GM18517 (cell line): ENCODE measurements around the gene GJB2.

ENCODE experiments used
- ATAC-seq: cut with Tn5 transposase; IDR thresholded peaks from one replicate; pipeline ENCODE4 v1.9.1; 2021; ENCODE audit warnings: mild to moderate bottlenecking, moderate library complexity; ENCODE audit not compliant: unreplicated experiment

Gene GJB2

GRCh38 chr13:20192836-20193161 lies at the start of gene GJB2:
Gene GJB2, minus strand, starts transcription at chr13:20192938. Its CDS starts 3,357 bp downstream, at chr13:20189581.
- no peak for ATAC-seq

- ATAC-seq, result no peak
Measured at GRCh38 chr13:20241593-20241992, 48.9 kb upstream of the GJB2 start.

- ATAC-seq, result no peak
Measured at GRCh38 chr13:20239748-20240147, 47.0 kb upstream of the GJB2 start.

- ATAC-seq, result no peak
Measured at GRCh38 chr13:20232556-20233277, 40.0 kb upstream of the GJB2 start.

- no peak for ATAC-seq
Measured at GRCh38 chr13:20231839-20232555, 39.3 kb upstream of the GJB2 start, which contains the start of gene GJB6. Gene GJB6, minus strand, starts transcription at chr13:20232319. Its CDS starts 8,839 bp downstream, at chr13:20223480.

- no peak for ATAC-seq
Measured at GRCh38 chr13:20230913-20231838, 38.4 kb upstream of the GJB2 start.

GRCh38 chr13:20227730-20228129 lies 35.0 kb upstream of the GJB2 start:
- ATAC-seq, result no peak

GRCh38 chr13:20227288-20227687 lies 34.5 kb upstream of the GJB2 start:
- ATAC-seq, result no peak

GRCh38 chr13:20222553-20222952 lies 29.8 kb upstream of the GJB2 start:
- no peak for ATAC-seq

- ATAC-seq, result no peak
Measured at GRCh38 chr13:20221772-20222171, 29.0 kb upstream of the GJB2 start.

GRCh38 chr13:20219577-20219976 lies 26.8 kb upstream of the GJB2 start:
- peak; percentile 100 for ATAC-seq

- ATAC-seq, result no peak
Measured at GRCh38 chr13:20217168-20217567, 24.4 kb upstream of the GJB2 start.

- ATAC-seq, result no peak
Measured at GRCh38 chr13:20209948-20210347, 17.2 kb upstream of the GJB2 start.

GRCh38 chr13:20206698-20207235 lies 14.0 kb upstream of the GJB2 start:
- no peak for ATAC-seq

GRCh38 chr13:20206065-20206697 lies 13.4 kb upstream of the GJB2 start:
- ATAC-seq, result no peak

GRCh38 chr13:20198781-20199180 lies 6.0 kb upstream of the GJB2 start:
- no peak for ATAC-seq

GRCh38 chr13:20197361-20197834 lies 4.7 kb upstream of the GJB2 start:
- ATAC-seq, result no peak

- no peak for ATAC-seq
Measured at GRCh38 chr13:20195801-20196200, 3.1 kb upstream of the GJB2 start.

GRCh38 chr13:20193907-20194631 lies 1.3 kb upstream of the GJB2 start:
- ATAC-seq, result no peak
